SKM-1 (cell line): ENCODE results near the gene NME3.
"Not testable (repeated sequence)": the region's sequence is repeated elsewhere in the genome, so short reads cannot be mapped to it uniquely, and the experiment has no call there.

Source experiments
- DNase-seq: peaks from one replicate; lab custom pipeline; 2025; ENCODE audit not compliant: unreplicated experiment; lab: John Stamatoyannopoulos, UW

NME3 gene

DNA sequence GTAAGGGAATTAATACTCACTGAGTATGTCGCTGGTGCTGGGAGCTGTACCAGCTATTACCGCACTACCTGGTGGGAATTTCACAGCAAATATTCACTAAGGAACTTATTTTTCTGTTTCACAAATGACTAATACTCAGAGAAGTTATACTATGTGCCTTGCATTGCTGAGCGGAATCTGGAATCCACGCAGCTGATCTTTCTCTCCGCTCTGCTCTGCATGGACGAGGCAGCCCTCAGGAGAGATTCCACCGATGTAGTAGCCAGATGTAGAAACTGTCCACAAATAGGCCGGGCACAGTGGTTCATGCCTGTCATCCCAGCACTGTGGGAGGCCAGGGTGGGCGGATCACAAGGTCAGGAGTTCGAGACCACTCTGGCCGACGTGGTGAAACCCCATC, 17.1 kb downstream of the NME3 start:
- no peak for DNase-seq

GRCh38 chr16:1752853-1753252, 18.5 kb downstream of the NME3 start:
- no peak for DNase-seq

- DNase-seq = no peak
Observed at GRCh38 chr16:1751946-1752345, 19.4 kb downstream of the NME3 start.

- DNase-seq = no peak
Observed at GRCh38 chr16:1749152-1750117, 21.9 kb downstream of the NME3 start.

DNA sequence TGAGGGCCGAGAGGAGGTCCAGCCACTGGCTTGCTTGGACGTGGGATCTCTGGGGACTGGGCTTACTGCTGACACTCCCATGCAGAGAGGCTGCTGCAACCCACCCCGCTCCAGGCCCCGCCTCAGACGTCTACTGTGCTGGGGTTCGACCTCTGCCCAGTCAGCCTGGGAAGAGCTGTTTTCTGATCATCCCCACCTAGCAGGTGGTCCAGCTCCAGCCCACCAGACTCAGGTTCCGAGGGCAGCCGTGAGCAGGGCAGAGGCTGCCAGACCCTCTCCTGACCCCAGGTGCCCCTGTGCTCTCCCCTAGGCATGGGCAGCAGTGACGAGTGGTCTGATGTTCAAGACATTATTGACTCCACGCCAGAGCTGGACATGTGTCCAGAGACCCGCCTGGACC, 23.4 kb downstream of the NME3 start:
- DNase-seq = no peak

DNA sequence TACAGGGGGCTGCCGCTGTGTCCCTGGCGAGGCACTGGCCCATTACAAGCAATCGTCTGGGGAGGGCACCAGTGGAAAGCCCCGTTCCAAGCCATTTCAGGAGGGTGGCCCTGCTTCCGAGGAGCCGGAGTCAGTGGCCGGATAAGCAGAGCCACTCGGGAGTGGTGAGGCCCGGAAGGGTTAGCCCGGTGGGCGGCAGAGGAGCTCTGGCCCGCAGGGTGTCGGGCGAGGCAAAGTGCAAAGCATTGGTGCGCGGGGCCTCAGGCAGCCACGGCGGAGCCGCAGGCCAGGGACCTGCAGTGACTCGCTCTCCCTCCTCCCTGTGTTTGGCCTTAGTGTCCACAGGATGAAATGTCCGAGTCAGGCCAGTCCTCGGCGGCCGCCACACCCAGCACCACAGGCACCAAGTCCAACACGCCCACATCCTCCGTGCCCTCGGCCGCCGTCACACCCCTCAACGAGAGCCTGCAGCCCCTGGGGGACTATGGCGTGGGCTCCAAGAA, 24.6 kb downstream of the NME3 start:
- no peak for DNase-seq

- DNase-seq = no peak
Observed at GRCh38 chr16:1745900-1746692, 25.2 kb downstream of the NME3 start.

DNA sequence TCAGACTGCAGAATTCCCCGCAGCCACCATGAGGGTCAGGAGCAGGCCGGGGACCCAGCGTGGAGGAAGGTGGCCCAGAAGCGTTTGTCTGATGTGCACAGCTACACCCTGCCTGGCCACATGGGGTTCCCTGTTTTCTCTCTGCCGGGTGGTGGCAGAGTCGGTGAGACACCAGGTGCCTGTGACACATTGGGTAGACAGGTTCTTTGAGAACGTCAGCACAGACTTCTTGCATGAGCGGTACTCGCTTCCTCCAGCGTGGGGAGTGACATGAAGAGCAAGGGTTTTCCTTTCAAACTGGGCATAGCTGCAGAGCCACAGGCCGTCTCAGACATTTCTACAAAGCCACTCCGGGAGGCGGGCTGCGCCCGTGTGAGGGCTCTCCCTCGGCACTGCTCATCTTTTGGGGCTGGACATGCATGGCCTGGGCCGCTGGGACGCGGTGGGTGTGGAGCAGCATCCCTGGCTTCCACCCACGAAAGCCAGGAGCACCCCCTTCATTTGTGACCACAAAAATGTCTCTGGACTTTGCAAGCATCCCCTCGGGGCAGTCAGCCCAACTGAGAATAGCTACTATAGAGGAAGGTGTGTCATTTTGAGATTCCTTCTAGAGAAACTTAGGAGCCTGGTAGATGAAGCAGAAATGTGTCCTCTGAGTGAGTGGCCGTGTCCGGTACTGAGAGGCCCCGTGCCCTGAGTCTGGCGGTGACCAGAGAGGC, 26.0 kb downstream of the NME3 start:
- no peak for DNase-seq

- DNase-seq = no peak
Observed at GRCh38 chr16:1744338-1744840, 27.0 kb downstream of the NME3 start.

DNA sequence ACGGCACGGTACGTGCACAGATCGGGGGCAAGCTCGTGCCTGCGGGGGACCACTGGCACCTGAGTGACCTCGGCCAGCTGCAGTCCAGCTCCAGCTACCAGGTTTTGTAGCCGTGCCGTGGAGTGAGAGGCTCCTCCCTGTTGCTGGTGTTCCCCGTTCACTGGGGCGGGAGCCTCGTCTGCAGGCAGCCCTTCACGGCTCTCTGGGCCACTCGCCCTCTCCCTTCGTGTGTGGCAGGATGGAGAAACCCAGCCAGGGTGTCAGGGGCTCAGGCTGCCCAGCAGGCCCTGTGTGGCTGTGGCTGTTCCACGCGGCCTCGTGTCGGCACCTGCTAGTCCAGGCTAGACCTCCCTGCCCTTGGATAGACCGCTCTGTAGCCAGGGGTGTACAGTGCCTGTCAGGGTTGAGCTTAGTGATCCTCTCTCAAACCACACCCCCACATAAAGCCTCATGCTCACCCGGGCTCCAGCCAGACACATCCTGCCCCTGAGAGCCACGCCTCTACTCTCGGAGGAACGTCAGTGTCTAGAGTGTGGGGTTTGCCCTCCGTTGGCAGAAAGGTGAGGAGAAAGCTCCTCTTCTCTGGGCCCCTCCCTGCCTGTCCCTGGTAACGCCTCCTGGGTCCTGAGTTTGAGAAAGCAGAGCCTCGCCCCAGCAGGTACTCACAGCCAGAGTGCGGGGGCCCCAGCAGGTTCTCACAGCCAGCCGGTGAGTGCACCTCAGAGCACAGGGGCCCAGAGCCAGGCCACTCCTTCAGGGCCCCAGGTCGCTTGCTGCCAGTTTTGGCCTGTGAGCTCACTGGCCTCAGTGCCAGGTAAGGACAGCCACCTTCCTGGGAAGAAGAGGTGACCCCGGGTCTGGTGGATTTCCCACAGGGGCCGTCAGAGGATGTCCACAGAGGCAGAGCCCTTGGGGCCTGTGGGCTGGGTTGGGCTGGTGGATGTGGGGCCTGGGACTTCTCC, 27.7 kb downstream of the NME3 start:
- no peak for DNase-seq

GRCh38 chr16:1741553-1742165, 29.7 kb downstream of the NME3 start:
- no peak for DNase-seq

DNA sequence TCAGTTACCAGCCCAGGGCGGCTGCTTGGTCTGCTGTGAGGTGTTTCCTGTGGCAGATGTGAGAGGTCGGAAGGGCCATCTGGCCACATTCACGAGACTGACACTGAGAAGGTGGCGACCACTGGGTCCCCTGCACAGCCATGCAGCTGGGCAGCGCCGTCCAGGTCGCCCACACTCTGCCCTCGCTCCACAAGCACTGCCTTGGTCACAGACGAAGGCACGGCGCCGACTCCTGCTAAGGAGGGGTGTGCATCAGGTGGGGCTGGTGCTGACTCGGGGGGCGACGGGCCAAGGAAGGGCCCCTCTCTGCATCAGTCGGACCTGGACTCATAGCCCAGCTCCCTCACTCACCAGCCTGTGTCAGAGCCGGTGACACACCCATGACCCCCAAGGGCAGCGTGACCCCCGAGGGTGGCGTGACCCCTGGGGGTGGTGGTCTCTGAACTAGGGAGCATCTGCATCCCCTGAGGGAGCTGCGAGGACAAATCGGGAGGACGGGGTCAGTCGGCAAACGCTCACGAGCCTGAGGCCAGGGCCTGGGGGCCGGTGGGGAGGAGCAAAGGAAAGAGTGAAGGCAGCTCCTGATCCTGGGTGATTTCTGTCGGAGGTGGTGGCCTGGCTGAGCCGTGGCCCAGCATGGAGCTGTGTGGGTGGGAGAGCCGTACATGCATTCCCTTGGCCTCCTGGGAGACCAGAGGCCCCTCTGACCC, 30.4 kb downstream of the NME3 start:
- DNase-seq = no peak

DNA sequence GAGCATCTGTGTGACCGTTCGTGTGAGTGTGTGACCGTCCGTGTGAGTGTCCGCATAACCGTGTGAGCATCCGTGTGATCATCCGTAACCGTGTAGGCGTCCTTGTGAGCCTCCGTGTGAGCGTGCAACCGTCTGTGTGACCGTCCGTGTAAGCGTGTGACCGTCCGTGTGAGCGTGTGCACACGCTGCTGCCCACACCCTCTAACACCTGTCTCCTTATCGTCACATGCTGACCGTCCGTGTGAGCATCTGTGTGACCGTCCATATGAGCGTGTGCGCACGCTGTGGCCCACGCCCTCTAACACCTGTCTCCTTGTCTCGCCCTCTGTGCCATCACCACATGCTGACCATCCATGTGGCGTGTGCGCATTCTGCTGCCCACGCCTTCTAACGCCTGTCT, 31.1 kb downstream of the NME3 start:
- no peak for DNase-seq

- DNase-seq = no peak
Observed at GRCh38 chr16:1734816-1735215, 36.5 kb downstream of the NME3 start.

- DNase-seq = no peak
Observed at GRCh38 chr16:1734123-1734522, 37.2 kb downstream of the NME3 start.

GRCh38 chr16:1732551-1732987, 38.8 kb downstream of the NME3 start:
- not testable (repeated sequence) for DNase-seq

DNA sequence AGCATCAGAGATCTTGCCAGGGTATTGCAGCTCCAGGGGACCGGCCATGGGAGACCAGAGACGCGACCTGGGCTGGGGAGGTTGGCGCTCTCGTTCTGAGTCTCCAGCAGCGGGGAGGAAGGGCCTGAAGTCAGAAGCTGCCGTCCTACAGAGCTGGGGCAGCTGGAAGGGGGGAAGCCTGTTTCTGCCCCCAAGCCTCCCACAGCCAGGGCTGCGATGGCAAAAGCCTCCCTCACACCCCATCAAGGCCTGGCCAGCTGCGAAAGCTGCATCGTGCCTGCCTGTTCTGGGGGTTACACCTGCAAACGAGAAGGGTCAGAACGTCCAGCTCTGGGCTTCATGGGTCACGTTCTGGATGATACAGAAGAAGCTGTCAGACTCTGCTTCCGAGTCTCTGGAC, 39.3 kb downstream of the NME3 start:
- no peak for DNase-seq

GRCh38 chr16:1731603-1732002, 39.7 kb downstream of the NME3 start:
- DNase-seq = no peak

- DNase-seq = no peak
Observed at GRCh38 chr16:1731073-1731472, 40.3 kb downstream of the NME3 start.
